Measurements from ENCODE around the gene UBAC1.

DNA sequence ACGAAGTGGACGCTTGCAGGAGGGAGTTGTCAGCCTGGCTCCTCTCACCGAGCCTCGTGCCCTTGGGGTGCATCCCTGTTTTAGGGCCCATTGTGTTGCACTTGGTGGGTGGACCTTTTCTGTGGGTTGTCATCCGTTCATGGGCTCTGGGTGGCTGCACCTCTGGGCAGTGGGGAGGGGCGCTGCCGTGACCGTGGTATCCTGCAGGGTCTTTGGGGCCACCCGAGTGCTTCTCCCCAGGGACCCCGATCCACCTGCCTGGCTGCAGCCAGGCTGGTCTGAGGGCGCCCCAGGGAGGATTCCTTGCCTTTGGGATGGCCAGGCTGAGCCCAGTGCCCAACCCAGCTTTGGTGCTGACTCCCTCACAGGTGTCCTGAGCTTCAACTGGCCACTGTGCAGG is 41.0 kb upstream of the UBAC1 start:
- TF ChIP-seq, protein P1, sequence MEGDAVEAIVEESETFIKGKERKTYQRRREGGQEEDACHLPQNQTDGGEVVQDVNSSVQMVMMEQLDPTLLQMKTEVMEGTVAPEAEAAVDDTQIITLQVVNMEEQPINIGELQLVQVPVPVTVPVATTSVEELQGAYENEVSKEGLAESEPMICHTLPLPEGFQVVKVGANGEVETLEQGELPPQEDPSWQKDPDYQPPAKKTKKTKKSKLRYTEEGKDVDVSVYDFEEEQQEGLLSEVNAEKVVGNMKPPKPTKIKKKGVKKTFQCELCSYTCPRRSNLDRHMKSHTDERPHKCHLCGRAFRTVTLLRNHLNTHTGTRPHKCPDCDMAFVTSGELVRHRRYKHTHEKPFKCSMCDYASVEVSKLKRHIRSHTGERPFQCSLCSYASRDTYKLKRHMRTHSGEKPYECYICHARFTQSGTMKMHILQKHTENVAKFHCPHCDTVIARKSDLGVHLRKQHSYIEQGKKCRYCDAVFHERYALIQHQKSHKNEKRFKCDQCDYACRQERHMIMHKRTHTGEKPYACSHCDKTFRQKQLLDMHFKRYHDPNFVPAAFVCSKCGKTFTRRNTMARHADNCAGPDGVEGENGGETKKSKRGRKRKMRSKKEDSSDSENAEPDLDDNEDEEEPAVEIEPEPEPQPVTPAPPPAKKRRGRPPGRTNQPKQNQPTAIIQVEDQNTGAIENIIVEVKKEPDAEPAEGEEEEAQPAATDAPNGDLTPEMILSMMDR (IDR thresholded peaks at IDR 0.05; ENCODE audit: poor library complexity, severe bottlenecking): no peak
- TF ChIP-seq POLR2AphosphoS5 (IDR thresholded peaks at IDR 0.05): no peak
- no peak for TF ChIP-seq EZH2 (IDR thresholded peaks at IDR 0.05; ENCODE audit: borderline replicate concordance, insufficient read depth, low read length, poor library complexity, severe bottlenecking)
- no peak for TF ChIP-seq EP300 (conservative IDR thresholded peaks at IDR 0.05; ENCODE audit: poor library complexity, severe bottlenecking)
- TF ChIP-seq MXI1 (conservative IDR thresholded peaks at IDR 0.05; ENCODE audit: poor library complexity, severe bottlenecking): no peak
- TF ChIP-seq TAF1 (IDR thresholded peaks at IDR 0.05; ENCODE audit: low read depth): no peak
- no peak for TF ChIP-seq RAD21 (conservative IDR thresholded peaks at IDR 0.05)
- TF ChIP-seq, protein P2, sequence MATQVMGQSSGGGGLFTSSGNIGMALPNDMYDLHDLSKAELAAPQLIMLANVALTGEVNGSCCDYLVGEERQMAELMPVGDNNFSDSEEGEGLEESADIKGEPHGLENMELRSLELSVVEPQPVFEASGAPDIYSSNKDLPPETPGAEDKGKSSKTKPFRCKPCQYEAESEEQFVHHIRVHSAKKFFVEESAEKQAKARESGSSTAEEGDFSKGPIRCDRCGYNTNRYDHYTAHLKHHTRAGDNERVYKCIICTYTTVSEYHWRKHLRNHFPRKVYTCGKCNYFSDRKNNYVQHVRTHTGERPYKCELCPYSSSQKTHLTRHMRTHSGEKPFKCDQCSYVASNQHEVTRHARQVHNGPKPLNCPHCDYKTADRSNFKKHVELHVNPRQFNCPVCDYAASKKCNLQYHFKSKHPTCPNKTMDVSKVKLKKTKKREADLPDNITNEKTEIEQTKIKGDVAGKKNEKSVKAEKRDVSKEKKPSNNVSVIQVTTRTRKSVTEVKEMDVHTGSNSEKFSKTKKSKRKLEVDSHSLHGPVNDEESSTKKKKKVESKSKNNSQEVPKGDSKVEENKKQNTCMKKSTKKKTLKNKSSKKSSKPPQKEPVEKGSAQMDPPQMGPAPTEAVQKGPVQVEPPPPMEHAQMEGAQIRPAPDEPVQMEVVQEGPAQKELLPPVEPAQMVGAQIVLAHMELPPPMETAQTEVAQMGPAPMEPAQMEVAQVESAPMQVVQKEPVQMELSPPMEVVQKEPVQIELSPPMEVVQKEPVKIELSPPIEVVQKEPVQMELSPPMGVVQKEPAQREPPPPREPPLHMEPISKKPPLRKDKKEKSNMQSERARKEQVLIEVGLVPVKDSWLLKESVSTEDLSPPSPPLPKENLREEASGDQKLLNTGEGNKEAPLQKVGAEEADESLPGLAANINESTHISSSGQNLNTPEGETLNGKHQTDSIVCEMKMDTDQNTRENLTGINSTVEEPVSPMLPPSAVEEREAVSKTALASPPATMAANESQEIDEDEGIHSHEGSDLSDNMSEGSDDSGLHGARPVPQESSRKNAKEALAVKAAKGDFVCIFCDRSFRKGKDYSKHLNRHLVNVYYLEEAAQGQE (IDR thresholded peaks at IDR 0.05; ENCODE audit: borderline replicate concordance): no peak
- TF ChIP-seq SMC3 (conservative IDR thresholded peaks at IDR 0.05; ENCODE audit: poor library complexity): no peak
